Keratinocyte (primary cell): ENCODE measurements around the gene GRIK4. TPM values are rescaled to one million over a fixed set of nuclear protein-coding genes. Genes with fewer than 3 reads are reported as not detected.

Experiments used
- DNase-seq: peaks from one replicate; pipeline ENCODE4 v3.0.0-alpha.2; 2011; ENCODE audit warnings: low read depth, missing footprints, low spot score
- FAIRE-seq: peaks from 2 replicates; lab custom pipeline; 2011; peaks lifted over from hg19 to GRCh38; lab: Jason Lieb, UNC
- H2AFZ ChIP-seq: 2 replicates; pipeline ENCODE4 v1.6.0; 2012; ENCODE audit warnings: low read length, control low read depth, inconsistent platforms; ENCODE audit not compliant: control insufficient read depth
- H3K27ac ChIP-seq: 2 replicates; pipeline ENCODE4 v1.5.1; 2011; ENCODE audit warnings: low read length; ENCODE audit not compliant: control insufficient read depth, insufficient read depth
- H3K27me3 ChIP-seq: 3 replicates; pipeline ENCODE4 v1.6.0; 2011; ENCODE audit warnings: low read length; ENCODE audit not compliant: control insufficient read depth, insufficient read depth; ENCODE audit errors: extremely low read depth
- H3K36me3 ChIP-seq, 2 experiments: 2 replicates in 1 of 2; 3 replicates in 1 of 2; pipeline ENCODE4 v1.5.1; 2011; ENCODE audit warnings: low read length in 2 of 2, mild to moderate bottlenecking in 1 of 2; ENCODE audit not compliant: control insufficient read depth in 2 of 2, insufficient read depth in 2 of 2; ENCODE audit errors: extremely low read depth in 1 of 2
- H3K4me1 ChIP-seq: 3 replicates; pipeline ENCODE4 v1.5.1; 2011; ENCODE audit warnings: low read length; ENCODE audit not compliant: control insufficient read depth, insufficient read depth; ENCODE audit errors: extremely low read depth
- H3K4me2 ChIP-seq: 3 replicates; pipeline ENCODE4 v1.6.0; 2011; ENCODE audit warnings: low read depth, low read length; ENCODE audit not compliant: control insufficient read depth, insufficient read depth; ENCODE audit errors: extremely low read depth
- H3K4me3 ChIP-seq, 3 experiments: fragments of 200-600 bp in 1 of 3; sonication (generic) in 1 of 3; 2 replicates in 2 of 3; 3 replicates in 1 of 3; pipeline ENCODE4 v1.5.1; 2011 to 2016; ENCODE audit warnings: low read length in 3 of 3, mild to moderate bottlenecking in 3 of 3, control low read depth in 2 of 3, inconsistent platforms in 1 of 3, low read depth in 1 of 3, mixed read lengths in 1 of 3, mixed run types in 1 of 3, moderate library complexity in 1 of 3; ENCODE audit not compliant: control insufficient read depth in 2 of 3, insufficient read depth in 2 of 3; ENCODE audit errors: extremely low read depth in 1 of 3
- H3K79me2 ChIP-seq: 2 replicates; pipeline ENCODE4 v1.6.0; 2012; ENCODE audit warnings: low read length; ENCODE audit not compliant: control insufficient read depth, insufficient read depth
- H3K9ac ChIP-seq: 3 replicates; pipeline ENCODE4 v1.6.0; 2011; ENCODE audit warnings: low read length; ENCODE audit not compliant: control insufficient read depth, insufficient read depth; ENCODE audit errors: extremely low read depth
- H3K9me1 ChIP-seq: 3 replicates; pipeline ENCODE4 v1.6.0; 2011; ENCODE audit warnings: low read length; ENCODE audit not compliant: control insufficient read depth, insufficient read depth; ENCODE audit errors: extremely low read depth
- H3K9me3 ChIP-seq: 2 replicates; pipeline ENCODE4 v1.5.1; 2012; ENCODE audit warnings: low read depth, low read length; ENCODE audit not compliant: control insufficient read depth
- H4K20me1 ChIP-seq: 3 replicates; pipeline ENCODE4 v1.6.0; 2011; ENCODE audit warnings: low read length; ENCODE audit not compliant: control insufficient read depth, insufficient read depth; ENCODE audit errors: extremely low read depth
- CTCF ChIP-seq, 3 experiments: IDR thresholded peaks in 1 of 3; conservative IDR thresholded peaks in 1 of 3; optimal IDR thresholded peaks in 1 of 3; 2 replicates in 2 of 3; 3 replicates in 1 of 3; pipeline versions ENCODE3 to v1.5.1; 2011; ENCODE audit warnings: low read length in 3 of 3, mild to moderate bottlenecking in 3 of 3, moderate library complexity in 2 of 3, control low read depth in 1 of 3, inconsistent platforms in 1 of 3; ENCODE audit not compliant: insufficient read depth in 2 of 3; ENCODE audit errors: extremely low read depth in 1 of 3
- EZH2 ChIP-seq: IDR thresholded peaks from one replicate; pipeline ENCODE4 v1.6.1; 2012; ENCODE audit warnings: inconsistent platforms, mild to moderate bottlenecking, low read length, moderate library complexity
- dilution Hi-C: fragments of 300-500 bp; cut with MboI; formaldehyde crosslinking; loops from one replicate; pipeline ENCODE4 v1.7.0; 2020; ENCODE audit warnings: low sequenced_read_pairs; ENCODE audit not compliant: extremely low pct_ligation_motif_present
- polyA plus RNA-seq, 5 experiments: library from polyadenylated mRNA; depleted of rRNA in 3 of 5; stranded (reverse) in 3 of 5; stranded (forward) in 1 of 5; unstranded in 1 of 5; fragments of >200 nt; gene quantifications; 1 replicate in 1 of 5; 2 replicates in 3 of 5; 3 replicates in 1 of 5; pipeline versions ENCODE4 v1.2.1 to v1.2.3, GENCODE V29; 2011 to 2012; ENCODE audit warnings: missing spikeins in 2 of 5, low read depth in 1 of 5, low replicate concordance in 1 of 5

The GRIK4 gene
- polyA plus RNA-seq, 1 donor (not counting 4 experiments of a cell fraction or from before 2014, with no cell fraction given) = not detected

- TF ChIP-seq EZH2 (no peak), CTCF (optimal IDR thresholded peaks at IDR 0.05 in 1 of 3, IDR thresholded peaks at IDR 0.05 in 1 of 3, conservative IDR thresholded peaks at IDR 0.05 in 1 of 3; ENCODE audit: extremely low read depth in 1 of 3, insufficient read depth in 2 of 3, low read length in 3 of 3) (no peak)
- H3K4me2 ChIP-seq = no peak overlapping the region
- H3K9me3 ChIP-seq = no peaks in the 10 kb centered on the region
- no peak overlapping the region for H3K27ac ChIP-seq
- peaks cover 41% of the 10 kb centered on the region for H3K27me3 ChIP-seq
- H3K79me2 ChIP-seq = no peaks in the 10 kb centered on the region
- FAIRE-seq (no peak), DNase-seq (no peak)
- H3K4me1 ChIP-seq = no peaks in the 10 kb centered on the region
- dilution Hi-C loops = loop anchor here (25.0 kb wide), 1 partner anchor 421 kb away; no protein-coding TSS in a partner anchor
- no peak overlapping the region for H3K9ac ChIP-seq
- H2AFZ ChIP-seq = no peak overlapping the region
- H3K36me3 ChIP-seq = no peaks in the 10 kb centered on the region
- no peaks in the 10 kb centered on the region for H4K20me1 ChIP-seq
- H3K9me1 ChIP-seq = no peaks in the 10 kb centered on the region
- H3K4me3 ChIP-seq = no peak overlapping the region
Observed at GRCh38 chr11:120516461-120517389, 5.2 kb downstream of the GRIK4 start.

DNA sequence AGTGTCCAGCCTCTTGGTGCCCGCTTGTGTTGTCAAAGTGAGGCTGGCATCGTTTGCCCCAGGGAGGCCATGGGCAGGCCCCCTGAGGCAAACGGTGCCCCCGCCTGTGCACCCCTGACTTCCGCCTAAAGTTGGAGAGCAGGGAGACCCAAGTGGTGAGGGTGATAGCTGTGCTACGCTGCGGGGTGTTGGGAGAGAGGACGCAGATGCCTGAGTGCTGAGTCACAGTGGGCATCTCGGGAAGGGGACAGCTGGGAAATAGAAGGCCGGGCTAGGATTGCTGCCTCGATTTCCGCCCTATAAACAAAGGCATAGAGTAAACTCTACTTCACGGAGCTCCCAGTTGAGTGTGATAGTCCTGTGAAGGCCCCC lies 5.8 kb downstream of the GRIK4 start:
- Histone ChIP-seq H4K20me1 (no peaks in the 10 kb centered on the region), H2AFZ (no peak overlapping the region), H3K9me3 (no peaks in the 10 kb centered on the region), H3K36me3 (no peaks in the 10 kb centered on the region), H3K27me3 (peaks cover 37% of the 10 kb centered on the region), H3K4me2 (no peak overlapping the region), H3K27ac (no peak overlapping the region), H3K4me1 (no peaks in the 10 kb centered on the region), H3K4me3 (no peak overlapping the region), H3K79me2 (no peaks in the 10 kb centered on the region), H3K9ac (no peak overlapping the region), H3K9me1 (no peaks in the 10 kb centered on the region)
- dilution Hi-C loops = loop anchor here (25.0 kb wide), 1 partner anchor 420 kb away; no protein-coding TSS in a partner anchor
- no peak for FAIRE-seq
- TF ChIP-seq EZH2 (no peak), CTCF (optimal IDR thresholded peaks at IDR 0.05 in 1 of 3, IDR thresholded peaks at IDR 0.05 in 1 of 3, conservative IDR thresholded peaks at IDR 0.05 in 1 of 3; ENCODE audit: extremely low read depth in 1 of 3, insufficient read depth in 2 of 3, low read length in 3 of 3) (no peak)
- DNase-seq = no peak
